NCI-H460 (cell line): ENCODE results near the gene PDIA5. TPM values are rescaled to one million over a fixed set of nuclear protein-coding genes. Genes with fewer than 3 reads are reported as not detected.
"Not testable (repeated sequence)": the region's sequence is repeated elsewhere in the genome, so short reads cannot be mapped to it uniquely, and the experiment has no call there.

Source experiments
- DNase-seq: peaks from one replicate; pipeline ENCODE4 v3.0.0-alpha.2; 2016; ENCODE audit warnings: low read depth; ENCODE audit errors: extremely low read depth
- total RNA-seq: library from RNA; depleted of rRNA; stranded (reverse); fragments of >200 nt; shearing (Covaris generic); gene quantifications from 2 replicates; pipeline ENCODE4 v1.2.3, GENCODE V29; 2014

Gene PDIA5
- total RNA-seq, 1 experiment from 2014 or later: 19.6 TPM

DNA sequence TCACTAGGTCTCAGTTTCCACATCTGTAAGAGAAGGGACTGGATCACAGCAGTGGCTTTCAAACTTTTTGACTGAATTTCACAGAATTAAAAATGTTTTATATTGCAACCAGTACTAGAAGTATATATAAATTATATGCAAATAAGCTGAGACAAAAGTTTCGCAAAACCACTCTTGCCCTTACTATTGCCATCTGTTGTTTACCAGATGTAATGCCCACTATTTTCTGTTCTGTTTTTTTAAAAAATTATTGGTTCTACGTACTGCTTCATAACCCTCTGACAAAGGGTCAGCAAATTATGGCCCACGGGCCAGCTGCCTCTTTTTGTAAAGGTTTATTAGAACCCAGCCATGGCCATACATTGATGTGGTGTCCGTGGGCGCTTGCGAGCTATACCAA, 44.8 kb downstream of the PDIA5 start:
- no peak for DNase-seq

DNA sequence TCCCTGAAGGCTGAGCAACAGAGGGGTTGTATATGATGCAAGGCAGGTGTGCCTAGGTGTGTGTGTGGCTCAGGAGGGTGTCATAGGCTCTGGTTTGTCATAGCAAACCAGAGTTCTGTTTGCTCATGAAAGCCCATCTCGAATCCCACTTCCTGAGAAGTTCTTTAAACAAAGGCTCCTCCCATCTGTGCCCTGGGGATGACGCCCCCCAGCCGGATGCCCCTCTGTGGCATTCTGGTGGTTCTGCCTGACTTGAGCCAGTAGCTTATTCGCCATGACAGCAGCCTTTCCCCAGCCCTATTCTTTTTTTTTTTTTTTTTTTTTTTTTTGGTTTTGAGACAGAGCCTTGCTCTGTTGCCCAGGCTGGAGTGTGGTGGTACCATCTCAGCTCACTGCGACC, 45.4 kb downstream of the PDIA5 start:
- no peak for DNase-seq

- DNase-seq: not testable (repeated sequence)
Measured at GRCh38 chr3:123112656-123113055, 45.8 kb downstream of the PDIA5 start.

DNA sequence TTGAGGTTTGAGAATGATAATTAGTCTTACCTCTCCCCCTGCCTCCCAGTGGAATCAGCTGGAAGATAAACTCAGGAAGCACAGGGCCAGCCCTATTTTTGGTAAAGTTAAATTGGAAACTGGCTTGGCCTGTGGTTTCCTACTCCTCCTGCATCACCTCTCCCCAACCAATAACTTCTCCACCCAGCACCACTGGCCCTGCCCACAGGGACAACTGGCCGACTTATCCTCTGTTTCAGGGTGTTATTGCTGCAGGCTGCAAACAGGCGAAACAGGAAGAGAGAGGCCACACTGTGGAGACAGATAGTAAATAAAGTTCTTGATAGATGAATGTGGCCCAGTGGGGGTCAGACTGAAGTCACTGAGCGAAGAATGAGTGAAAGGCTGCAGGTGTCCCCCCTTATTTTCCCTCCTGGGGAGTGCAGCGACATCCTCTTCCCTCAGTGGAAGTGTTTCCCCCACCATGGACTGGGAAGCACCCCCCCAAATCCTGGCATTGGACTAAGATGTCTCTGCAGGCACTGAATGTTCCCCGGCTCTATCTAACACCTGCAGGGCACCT, 47.1 kb downstream of the PDIA5 start:
- no peak for DNase-seq

DNA sequence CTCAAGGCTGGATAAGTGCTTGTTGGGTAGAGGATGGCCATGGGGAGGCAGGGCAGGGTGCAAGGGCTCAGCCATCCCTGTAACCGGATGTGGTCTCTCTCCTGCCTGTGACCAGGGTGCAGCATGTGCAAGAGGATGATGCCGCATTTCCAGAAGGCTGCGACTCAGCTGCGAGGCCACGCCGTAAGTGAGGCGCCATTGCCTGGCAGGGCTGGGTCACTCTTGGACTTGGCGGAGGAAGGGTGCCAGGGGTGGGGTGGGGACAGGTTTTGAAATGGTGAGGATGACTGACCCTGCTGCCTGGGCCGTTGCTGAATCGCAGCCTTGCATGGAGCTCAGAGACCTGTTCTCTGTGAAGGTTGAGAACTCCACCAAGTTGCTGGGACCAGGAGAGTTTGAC, 49.3 kb downstream of the PDIA5 start:
- no peak for DNase-seq

- no peak for DNase-seq
Measured at GRCh38 chr3:123119388-123119787, 52.6 kb downstream of the PDIA5 start.

DNA sequence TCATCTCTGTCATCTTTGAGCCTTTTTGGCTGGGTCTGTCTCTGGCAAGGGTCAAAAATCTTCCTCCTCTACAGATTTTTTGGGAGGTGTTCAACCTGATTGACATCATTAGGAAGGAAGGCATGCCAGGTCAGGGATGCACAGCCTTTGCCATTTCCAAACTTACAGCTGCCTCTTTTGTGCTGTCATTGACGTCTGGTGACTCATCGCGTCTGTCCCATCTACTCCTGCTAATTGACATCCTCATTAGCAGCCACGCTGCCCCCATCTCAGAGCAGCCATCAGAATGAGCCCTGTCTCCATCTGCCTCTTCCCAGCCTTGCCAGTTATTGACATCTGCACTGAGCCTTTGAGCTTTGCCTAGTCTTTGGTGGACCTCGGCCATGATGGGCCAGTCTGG, 53.0 kb downstream of the PDIA5 start:
- no peak for DNase-seq

GRCh38 chr3:123120573-123120972, 53.7 kb downstream of the PDIA5 start:
- no peak for DNase-seq

- no peak for DNase-seq
Measured at GRCh38 chr3:123122057-123122456, 55.2 kb downstream of the PDIA5 start.

DNA sequence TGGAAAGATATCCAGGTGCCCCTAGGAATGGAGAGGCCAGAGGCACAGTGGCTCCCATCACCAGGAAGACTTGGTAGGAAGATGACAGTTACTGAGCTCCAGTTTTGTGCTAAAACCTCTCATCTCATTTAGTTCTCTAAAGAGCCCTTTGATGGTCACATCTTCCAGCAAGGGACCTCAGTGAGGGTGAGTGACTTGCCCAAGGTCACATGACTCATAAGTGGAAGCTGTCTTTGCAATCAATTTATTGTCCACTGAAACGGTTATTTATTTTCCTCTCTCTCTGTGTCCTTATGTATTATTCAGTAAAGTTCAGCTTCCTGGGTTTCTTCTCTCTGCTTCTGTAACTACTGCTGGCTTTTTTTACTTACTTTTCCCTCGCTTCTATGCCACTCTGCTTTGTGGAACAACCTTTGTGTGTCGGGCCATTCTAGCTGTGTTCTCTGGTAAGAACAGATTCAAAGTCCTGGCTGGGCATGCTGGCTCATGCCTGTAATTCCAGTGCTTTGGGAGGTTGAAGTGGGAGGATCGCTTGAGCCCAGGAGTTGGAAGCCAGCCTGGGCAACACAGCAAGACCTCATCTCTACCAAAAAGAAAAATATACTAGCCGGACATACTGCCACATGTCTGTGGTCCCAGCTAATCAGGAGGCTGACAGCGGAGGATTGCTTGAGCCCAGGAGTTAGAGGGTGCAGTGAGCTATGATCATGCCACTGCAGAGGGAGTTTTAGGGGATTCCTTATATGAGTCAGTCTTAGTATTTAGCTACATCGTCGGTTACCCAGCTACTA, 55.9 kb downstream of the PDIA5 start:
- DNase-seq: no peak

DNA sequence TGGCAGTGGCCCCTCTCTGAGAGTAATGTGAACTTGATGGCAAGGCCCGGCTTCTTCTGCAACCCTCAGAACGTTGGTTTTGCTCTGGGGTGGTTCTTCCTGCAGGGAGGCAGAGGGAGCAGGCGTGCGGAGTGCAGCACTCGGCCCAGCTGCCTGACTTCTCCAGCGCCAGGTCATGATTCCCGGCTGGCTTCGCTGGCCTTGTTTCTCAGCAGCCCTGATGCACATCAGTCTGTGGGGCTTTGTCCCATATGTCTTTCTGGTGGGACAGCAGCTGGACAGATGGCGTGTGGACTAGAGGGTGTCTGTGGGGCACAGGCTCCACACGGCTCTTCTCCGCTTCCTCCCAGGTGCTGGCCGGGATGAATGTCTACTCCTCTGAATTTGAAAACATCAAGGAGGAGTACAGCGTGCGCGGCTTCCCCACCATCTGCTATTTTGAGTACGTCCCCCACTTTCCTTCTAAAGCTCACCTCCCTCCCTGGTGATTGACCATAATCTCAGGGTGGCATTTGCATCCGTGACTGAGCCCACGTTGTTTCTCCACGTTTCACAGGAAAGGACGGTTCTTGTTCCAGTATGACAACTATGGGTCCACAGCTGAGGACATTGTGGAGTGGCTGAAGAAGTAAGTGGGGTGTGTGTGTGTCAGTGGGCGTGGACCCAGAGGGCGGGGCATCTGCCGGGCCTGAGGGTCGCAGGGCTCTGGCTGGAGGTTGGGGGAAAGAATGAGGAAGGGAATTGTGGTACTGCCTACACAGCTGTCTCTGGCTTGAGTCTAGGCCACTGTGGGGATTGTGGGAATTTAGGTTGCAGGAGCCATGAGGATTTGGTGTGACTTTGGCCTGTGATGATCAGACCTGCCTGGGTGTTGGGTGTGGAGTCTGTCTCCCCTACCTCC, 57.1 kb downstream of the PDIA5 start:
- no peak for DNase-seq

DNA sequence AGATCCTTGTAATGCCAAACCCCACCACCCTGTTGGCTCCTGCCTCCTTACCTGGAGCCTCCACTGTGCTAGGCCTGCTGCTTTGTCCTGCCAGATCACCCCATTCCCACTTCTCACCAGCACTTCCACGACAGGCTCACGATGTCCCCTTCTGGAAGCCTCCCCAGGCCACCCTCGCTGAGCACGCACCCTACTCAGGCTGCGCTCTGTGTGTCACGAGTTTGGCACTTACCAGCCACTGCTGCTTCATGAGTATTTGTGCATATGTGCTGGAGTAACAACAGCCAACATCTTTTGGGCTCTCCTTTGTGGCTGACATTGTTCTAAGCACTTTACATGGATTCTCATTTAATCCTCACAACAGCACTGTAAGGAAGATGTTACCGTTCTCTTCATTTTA, 58.1 kb downstream of the PDIA5 start:
- no peak for DNase-seq

DNA sequence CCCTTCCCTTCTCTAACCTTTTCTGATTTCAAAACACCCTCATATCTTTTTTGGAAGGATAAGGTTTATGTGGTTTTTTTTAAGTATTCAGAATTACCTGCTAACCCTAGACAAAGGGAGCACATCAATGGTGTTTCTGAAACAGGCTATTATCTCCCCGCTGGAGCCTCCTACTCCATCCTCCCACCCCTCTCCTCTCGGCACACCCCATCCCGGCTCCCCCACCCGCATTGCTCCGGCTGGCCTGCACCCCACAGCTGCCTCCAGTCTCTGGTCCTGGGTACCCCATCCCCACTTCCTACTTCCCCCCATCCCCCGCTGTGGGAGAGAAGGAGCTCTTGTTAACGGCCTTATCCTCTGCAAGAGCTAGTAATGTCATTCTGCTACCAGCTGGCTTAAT, 59.2 kb downstream of the PDIA5 start:
- DNase-seq: no peak

- DNase-seq: no peak
Measured at GRCh38 chr3:123126653-123127052, 59.8 kb downstream of the PDIA5 start.

GRCh38 chr3:123129092-123129491, 62.3 kb downstream of the PDIA5 start:
- DNase-seq: no peak

DNA sequence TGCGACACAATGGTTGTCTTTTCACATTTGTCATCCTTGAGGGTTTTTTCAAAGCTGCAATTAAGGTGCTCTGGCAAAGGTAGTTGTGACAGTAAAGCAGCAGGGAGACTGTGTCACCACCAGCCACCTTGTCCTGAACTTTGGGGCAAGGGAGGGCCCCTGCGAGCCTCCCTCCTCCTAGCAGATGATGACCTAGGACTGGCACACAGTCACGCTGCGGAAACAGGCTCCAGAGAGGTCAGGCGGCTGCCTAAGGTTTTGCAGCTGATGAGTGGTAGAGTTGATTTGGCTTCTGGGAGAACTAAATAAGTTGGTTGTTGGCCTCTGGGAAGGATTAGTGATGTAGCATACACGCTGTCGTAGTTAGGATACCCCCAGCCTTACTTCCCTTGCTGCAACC, 62.7 kb downstream of the PDIA5 start:
- no peak for DNase-seq

DNA sequence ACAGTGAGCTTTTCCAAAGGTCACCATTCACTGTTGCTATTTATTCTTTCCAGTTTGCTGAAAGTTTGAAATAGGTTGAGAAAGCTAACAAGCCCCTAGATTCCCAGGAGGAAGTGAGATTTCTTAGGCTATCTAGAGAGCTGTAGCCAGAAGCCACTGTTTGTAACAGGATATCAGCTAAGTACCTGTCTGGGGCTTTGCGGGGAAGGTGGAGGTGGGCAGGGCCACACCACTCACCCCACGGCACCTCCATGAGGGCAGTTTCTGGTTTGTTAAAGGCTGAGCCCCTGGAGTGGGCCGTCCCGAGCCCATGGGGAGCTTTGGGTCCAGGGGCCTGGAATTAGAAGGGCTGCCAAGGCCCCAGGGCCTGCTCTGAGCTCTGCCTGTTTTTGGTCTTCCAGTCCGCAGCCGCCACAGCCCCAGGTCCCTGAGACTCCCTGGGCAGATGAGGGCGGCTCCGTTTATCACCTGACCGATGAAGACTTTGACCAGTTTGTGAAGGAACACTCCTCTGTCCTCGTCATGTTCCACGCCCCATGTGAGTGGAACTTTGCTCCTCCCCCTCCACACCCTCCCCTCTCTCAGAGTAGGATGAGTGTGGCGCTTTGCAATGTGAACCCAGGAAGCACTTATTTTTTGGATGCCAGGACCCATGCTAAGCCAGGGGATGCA, 63.4 kb downstream of the PDIA5 start:
- no peak for DNase-seq

GRCh38 chr3:123134671-123135070, 67.8 kb downstream of the PDIA5 start:
- no peak for DNase-seq

GRCh38 chr3:123137001-123137400, 70.2 kb downstream of the PDIA5 start:
- DNase-seq: no peak

DNA sequence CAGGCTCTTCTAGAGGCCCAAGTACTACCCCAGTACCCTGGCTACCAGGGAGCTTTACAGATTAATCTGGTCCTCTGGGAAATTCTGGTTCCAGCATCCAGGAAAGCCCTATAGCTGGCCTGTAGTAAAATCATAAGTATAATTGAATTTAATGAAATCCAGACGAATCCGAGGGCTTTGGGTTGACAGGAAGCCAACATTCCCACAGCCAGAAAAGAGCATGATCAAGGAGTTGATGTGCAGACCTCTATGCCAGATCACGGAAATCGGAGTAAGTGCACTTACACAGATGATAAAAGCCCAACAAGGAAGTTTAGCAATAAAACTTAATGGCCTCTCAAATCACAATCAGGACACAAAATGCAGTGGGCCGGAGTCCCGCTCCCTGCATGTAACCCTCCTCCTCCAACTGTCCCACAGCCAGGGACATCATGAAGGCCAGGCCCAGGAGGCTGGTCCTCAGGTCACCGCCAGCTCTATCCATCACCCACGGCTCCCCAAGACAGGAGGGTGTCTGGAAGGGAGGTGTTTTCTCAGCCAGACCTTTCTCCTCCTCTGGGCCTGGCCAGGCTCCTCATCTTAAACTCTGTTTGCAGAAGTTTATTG, 72.1 kb downstream of the PDIA5 start:
- no peak for DNase-seq

DNA sequence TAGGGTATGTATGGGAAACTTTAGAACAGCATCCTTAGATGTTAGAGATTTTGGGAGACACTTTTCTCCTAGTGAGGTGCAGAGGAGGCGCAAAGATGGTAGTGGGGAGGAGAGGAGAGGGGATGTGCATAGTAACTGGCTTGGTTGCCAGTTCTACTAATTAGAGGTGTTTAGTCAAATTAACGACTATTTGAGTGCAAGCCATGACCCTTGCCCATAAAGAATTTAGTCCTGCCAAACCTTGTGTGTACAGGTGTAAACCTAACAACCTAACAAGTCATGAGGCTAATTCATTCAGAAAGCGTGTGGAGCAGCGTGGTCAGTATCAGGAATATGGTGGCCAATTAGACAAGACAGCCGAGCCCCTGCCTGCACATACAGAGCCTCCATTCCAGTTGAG, 72.7 kb downstream of the PDIA5 start:
- no peak for DNase-seq
